ENCODE results near the gene L3MBTL3. TPM values are rescaled to one million over a fixed set of nuclear protein-coding genes. Genes with fewer than 3 reads are reported as not detected.
"Not testable (repeated sequence)": the region's sequence is repeated elsewhere in the genome, so short reads cannot be mapped to it uniquely, and the experiment has no call there.

The L3MBTL3 gene
- total RNA-seq, 2 donors from 2014 or later = 9.8 to 13.1 TPM

DNA sequence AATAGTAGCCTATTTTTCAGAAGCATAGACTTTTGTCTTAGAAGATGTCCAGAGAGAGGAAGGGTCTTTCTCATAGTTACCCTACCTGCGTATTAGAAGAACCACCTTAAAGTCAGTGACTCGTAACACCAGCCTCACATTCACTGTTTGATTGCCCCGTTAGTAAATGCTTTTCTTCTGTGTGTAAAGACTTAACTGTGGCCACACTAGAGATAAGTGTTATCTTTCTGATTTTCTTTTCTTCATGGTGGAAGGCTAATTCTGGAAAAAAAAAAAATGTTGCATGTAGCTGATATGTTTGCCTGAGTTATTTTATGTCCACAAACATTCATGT is 120.5 kb downstream of the L3MBTL3 start:
- H3K36me3 ChIP-seq = no peaks in the 10 kb centered on the region
- no peak overlapping the region for H3K9ac ChIP-seq (ENCODE audit: low read depth in 2 of 2, low read length in 2 of 2)
- H3K27ac ChIP-seq = no peak overlapping the region
- TF ChIP-seq, protein P1, sequence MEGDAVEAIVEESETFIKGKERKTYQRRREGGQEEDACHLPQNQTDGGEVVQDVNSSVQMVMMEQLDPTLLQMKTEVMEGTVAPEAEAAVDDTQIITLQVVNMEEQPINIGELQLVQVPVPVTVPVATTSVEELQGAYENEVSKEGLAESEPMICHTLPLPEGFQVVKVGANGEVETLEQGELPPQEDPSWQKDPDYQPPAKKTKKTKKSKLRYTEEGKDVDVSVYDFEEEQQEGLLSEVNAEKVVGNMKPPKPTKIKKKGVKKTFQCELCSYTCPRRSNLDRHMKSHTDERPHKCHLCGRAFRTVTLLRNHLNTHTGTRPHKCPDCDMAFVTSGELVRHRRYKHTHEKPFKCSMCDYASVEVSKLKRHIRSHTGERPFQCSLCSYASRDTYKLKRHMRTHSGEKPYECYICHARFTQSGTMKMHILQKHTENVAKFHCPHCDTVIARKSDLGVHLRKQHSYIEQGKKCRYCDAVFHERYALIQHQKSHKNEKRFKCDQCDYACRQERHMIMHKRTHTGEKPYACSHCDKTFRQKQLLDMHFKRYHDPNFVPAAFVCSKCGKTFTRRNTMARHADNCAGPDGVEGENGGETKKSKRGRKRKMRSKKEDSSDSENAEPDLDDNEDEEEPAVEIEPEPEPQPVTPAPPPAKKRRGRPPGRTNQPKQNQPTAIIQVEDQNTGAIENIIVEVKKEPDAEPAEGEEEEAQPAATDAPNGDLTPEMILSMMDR (IDR thresholded peaks at IDR 0.05) = no peak
- no peaks in the 10 kb centered on the region for H3K9me3 ChIP-seq
- H3K4me3 ChIP-seq = no peak overlapping the region
- no peak for DNase-seq
- H3K4me1 ChIP-seq = no peaks in the 10 kb centered on the region
- intact Hi-C loops (cut with DNase I) = no loop called here
- H3K27me3 ChIP-seq = no peaks in the 10 kb centered on the region

DNA sequence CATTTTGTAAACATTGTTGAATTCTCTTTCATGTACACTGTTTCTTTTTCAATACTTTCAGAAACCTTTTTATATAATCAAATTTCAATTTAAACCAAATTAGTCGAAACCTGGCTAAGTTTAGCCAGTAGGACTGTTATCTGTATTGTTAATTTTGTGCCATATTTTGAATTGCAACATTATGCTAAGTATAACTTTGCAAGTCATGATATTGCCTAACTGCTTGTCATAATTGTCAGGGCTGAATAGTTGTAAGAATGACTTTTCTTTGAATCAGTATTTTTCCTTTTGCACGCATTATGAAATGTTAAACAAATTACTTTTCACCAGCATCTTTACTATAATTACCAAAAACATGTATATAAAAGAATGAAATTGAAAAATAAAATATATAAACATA is 121.7 kb downstream of the L3MBTL3 start:
- no peak overlapping the region for H3K27ac ChIP-seq
- no peak overlapping the region for H3K4me3 ChIP-seq
- no peaks in the 10 kb centered on the region for H3K27me3 ChIP-seq
- no peaks in the 10 kb centered on the region for H3K36me3 ChIP-seq
- no peaks in the 10 kb centered on the region for H3K9me3 ChIP-seq
- TF ChIP-seq, protein P1 (IDR thresholded peaks at IDR 0.05) = no peak
- no peaks in the 10 kb centered on the region for H3K4me1 ChIP-seq
- DNase-seq = no peak
- intact Hi-C loops (cut with DNase I) = no loop called here
- no peak overlapping the region for H3K9ac ChIP-seq (ENCODE audit: low read depth in 2 of 2, low read length in 2 of 2)

DNA sequence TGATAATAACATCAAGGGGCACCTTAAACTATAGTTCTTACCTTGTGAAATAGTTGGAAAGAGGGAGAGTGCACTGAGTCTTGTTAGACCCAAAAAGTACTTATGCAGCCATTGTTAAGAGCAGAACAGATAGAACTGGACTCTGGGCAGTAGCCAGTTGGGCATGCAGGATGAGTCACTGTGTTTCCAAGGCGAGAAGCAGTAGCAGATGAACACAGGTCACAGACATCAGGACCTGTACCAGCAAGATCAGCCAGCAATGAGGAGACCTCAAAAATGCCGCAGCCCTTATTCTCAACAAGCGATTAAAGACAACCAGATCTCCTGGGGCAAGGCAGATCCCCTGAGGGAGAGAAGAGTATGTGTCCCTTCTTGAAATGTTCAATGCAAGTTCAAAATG is 125.3 kb downstream of the L3MBTL3 start:
- Histone ChIP-seq H3K27me3 (no peaks in the 10 kb centered on the region), H3K27ac (no peak overlapping the region), H3K36me3 (no peaks in the 10 kb centered on the region), H3K9ac (ENCODE audit: low read depth in 2 of 2, low read length in 2 of 2) (no peak overlapping the region), H3K4me3 (no peak overlapping the region), H3K4me1 (no peaks in the 10 kb centered on the region), H3K9me3 (no peaks in the 10 kb centered on the region)
- TF ChIP-seq, protein P1 (IDR thresholded peaks at IDR 0.05) = no peak
- DNase-seq = no peak
- intact Hi-C loops (cut with DNase I) = no loop called here

DNA sequence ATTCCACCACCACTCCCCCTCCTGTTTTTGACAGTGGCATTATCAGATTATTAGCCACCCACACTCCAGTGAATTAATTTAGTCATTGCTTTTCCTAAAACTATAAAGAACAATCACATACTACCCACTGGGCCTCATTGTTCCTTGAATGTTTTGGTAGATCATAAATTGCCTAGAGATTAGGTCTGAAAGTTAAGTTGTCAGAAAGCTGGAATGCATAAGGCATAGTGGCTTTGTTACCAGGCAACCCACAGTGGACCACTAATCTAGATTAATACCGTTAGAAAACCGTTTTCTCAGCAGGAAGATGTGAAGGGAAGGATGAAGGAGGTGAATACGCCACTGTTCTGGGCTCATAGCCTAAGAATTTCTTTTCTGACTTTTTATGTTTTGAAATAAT is 128.7 kb downstream of the L3MBTL3 start:
- DNase-seq = no peak
- Histone ChIP-seq H3K27me3 (no peaks in the 10 kb centered on the region), H3K36me3 (no peaks in the 10 kb centered on the region), H3K4me1 (no peaks in the 10 kb centered on the region), H3K9ac (ENCODE audit: low read depth in 2 of 2, low read length in 2 of 2) (no peak overlapping the region), H3K4me3 (no peak overlapping the region), H3K9me3 (no peaks in the 10 kb centered on the region), H3K27ac (no peak overlapping the region)
- TF ChIP-seq, protein P1 (IDR thresholded peaks at IDR 0.05) = no peak
- intact Hi-C loops (cut with DNase I) = no loop called here

DNA sequence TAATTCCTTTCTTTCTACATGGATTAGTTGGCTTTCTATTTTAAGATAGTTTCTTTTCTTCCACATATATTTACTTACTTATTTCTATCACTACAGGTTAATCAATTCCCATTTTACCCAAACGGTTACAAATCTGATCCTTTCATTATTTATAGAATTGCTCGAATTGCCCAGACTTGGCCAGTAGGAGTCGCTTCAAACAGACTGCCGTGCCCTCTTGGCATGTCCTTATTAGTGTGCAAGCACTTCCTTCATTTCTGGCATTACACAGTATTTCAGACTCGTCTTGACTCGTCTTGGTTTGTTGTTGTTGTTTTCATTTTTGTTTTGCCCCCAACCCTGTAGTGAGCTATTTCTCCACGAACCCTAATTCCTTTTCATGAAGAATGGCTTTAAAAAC is 129.8 kb downstream of the L3MBTL3 start:
- TF ChIP-seq, protein P1 (IDR thresholded peaks at IDR 0.05) = no peak
- H3K27ac ChIP-seq = no peak overlapping the region
- intact Hi-C loops (cut with DNase I) = no loop called here
- H3K9ac ChIP-seq (ENCODE audit: low read depth in 2 of 2, low read length in 2 of 2) = no peak overlapping the region
- no peaks in the 10 kb centered on the region for H3K4me1 ChIP-seq
- H3K36me3 ChIP-seq = no peaks in the 10 kb centered on the region
- H3K9me3 ChIP-seq = no peaks in the 10 kb centered on the region
- no peak for DNase-seq
- H3K27me3 ChIP-seq = no peaks in the 10 kb centered on the region
- no peak overlapping the region for H3K4me3 ChIP-seq

DNA sequence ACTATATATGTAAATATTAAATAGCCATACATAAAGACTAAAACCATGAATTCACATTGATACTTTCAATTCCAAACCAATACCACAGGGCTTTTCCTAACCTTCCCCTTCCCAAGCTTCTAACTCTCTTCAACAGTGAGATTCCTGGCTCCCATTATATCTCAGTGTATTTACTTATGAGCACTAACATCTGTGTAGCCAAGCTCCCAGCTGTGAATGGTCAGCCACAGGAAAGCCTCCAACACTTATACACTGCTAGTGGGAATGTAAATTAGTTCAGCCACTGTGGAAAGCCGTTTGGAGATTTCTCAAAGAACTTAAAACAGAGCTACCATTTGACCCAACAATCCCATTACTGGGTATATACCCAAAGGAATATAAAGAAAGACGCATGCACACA is 130.6 kb downstream of the L3MBTL3 start:
- H3K9me3 ChIP-seq; H3K4me3 ChIP-seq; H3K4me1 ChIP-seq; DNase-seq; H3K36me3 ChIP-seq; H3K27me3 ChIP-seq; H3K27ac ChIP-seq; H3K9ac ChIP-seq (ENCODE audit: low read depth in 2 of 2, low read length in 2 of 2); intact Hi-C loops (cut with DNase I): not testable (repeated sequence)

All from colonic mucosa (tissue), 4 donors.